HG02981 (cell line): ENCODE measurements around the gene ZDHHC14.
"Not testable (repeated sequence)": the region's sequence is repeated elsewhere in the genome, so short reads cannot be mapped to it uniquely, and the experiment has no call there.

ENCODE experiments used
- ATAC-seq: cut with Tn5 transposase; IDR thresholded peaks from one replicate; pipeline ENCODE4 v1.9.1; 2021; ENCODE audit warnings: mild to moderate bottlenecking, moderate library complexity; ENCODE audit not compliant: unreplicated experiment

Gene ZDHHC14

GRCh38 chr6:157561929-157562810 is 181.2 kb downstream of the ZDHHC14 start:
- peak; percentile 29 for ATAC-seq

- no peak for ATAC-seq
Observed at GRCh38 chr6:157562997-157563396, 182.0 kb downstream of the ZDHHC14 start.

GRCh38 chr6:157563611-157564284 is 182.8 kb downstream of the ZDHHC14 start:
- ATAC-seq = peak; percentile 62

GRCh38 chr6:157568702-157569101 is 187.7 kb downstream of the ZDHHC14 start:
- ATAC-seq = no peak

- ATAC-seq = peak; percentile 60
Observed at GRCh38 chr6:157569543-157569942, 188.6 kb downstream of the ZDHHC14 start.

- no peak for ATAC-seq
Observed at GRCh38 chr6:157570104-157570503, 189.1 kb downstream of the ZDHHC14 start.

- ATAC-seq = no peak
Observed at GRCh38 chr6:157570752-157571151, 189.8 kb downstream of the ZDHHC14 start.

GRCh38 chr6:157571269-157571668 is 190.3 kb downstream of the ZDHHC14 start:
- ATAC-seq = no peak

- no peak for ATAC-seq
Observed at GRCh38 chr6:157571950-157572349, 191.0 kb downstream of the ZDHHC14 start.

- ATAC-seq = no peak
Observed at GRCh38 chr6:157574851-157575424, 193.9 kb downstream of the ZDHHC14 start.

- no peak for ATAC-seq
Observed at GRCh38 chr6:157575436-157576145, 194.6 kb downstream of the ZDHHC14 start.

GRCh38 chr6:157576991-157577390 is 196.0 kb downstream of the ZDHHC14 start:
- not testable (repeated sequence) for ATAC-seq

- ATAC-seq = not testable (repeated sequence)
Observed at GRCh38 chr6:157578527-157578926, 197.5 kb downstream of the ZDHHC14 start.

- ATAC-seq = no peak
Observed at GRCh38 chr6:157579467-157580031, 198.6 kb downstream of the ZDHHC14 start.

- ATAC-seq = no peak
Observed at GRCh38 chr6:157584036-157584435, 203.0 kb downstream of the ZDHHC14 start.

- ATAC-seq = no peak
Observed at GRCh38 chr6:157585274-157586087, 204.5 kb downstream of the ZDHHC14 start.

GRCh38 chr6:157586088-157586414 is 205.1 kb downstream of the ZDHHC14 start:
- ATAC-seq = no peak

- no peak for ATAC-seq
Observed at GRCh38 chr6:157586476-157587126, 205.6 kb downstream of the ZDHHC14 start.

GRCh38 chr6:157587127-157587926 is 206.3 kb downstream of the ZDHHC14 start:
- ATAC-seq = no peak
